WTC11 (cell line): ENCODE measurements around the gene CILP2.

Source experiments
- CBFB ChIP-seq: sonication (generic); formaldehyde crosslinking; IDR thresholded peaks from 2 replicates; pipeline ENCODE4 v1.8.1; 2022; ENCODE audit warnings: mild to moderate bottlenecking, low read depth, missing genetic modification reagents
- CREB1 ChIP-seq: sonication (generic); formaldehyde crosslinking; IDR thresholded peaks from 2 replicates; pipeline ENCODE4 v1.8.0; 2023; ENCODE audit warnings: mild to moderate bottlenecking, missing genetic modification reagents
- CTCF ChIP-seq: fragments of 200-600 bp; IDR thresholded peaks from 2 replicates; pipeline ENCODE4 v1.8.0; 2022; ENCODE audit warnings: antibody characterized with exemption
- HMGA2 ChIP-seq: fragments of 250-450 bp; sonication (Bioruptor Pico); IDR thresholded peaks from 2 replicates; pipeline ENCODE4 v1.4.0; 2021; ENCODE audit warnings: mild to moderate bottlenecking, moderate library complexity
- NFYB ChIP-seq: sonication (generic); formaldehyde crosslinking; conservative IDR thresholded peaks from 2 replicates; pipeline ENCODE4 v1.8.0; 2022; ENCODE audit warnings: low read depth, missing genetic modification reagents
- PRRX2 ChIP-seq: fragments of 250-450 bp; sonication (Bioruptor Pico); IDR thresholded peaks from 2 replicates; pipeline ENCODE4 v1.8.0; 2021; ENCODE audit warnings: mild to moderate bottlenecking
- SP1 ChIP-seq: sonication (generic); formaldehyde crosslinking; conservative IDR thresholded peaks from 2 replicates; pipeline ENCODE4 v1.8.1; 2022; ENCODE audit warnings: missing genetic modification reagents
- USF1 ChIP-seq: sonication (generic); formaldehyde crosslinking; IDR thresholded peaks from 2 replicates; pipeline ENCODE4 v1.8.0; 2022; ENCODE audit warnings: mild to moderate bottlenecking, missing genetic modification reagents
- TF ChIP-seq, protein P1 (sequence below): sonication (generic); formaldehyde crosslinking; IDR thresholded peaks from 2 replicates; pipeline ENCODE4 v1.8.1; 2022; ENCODE audit warnings: low read depth, missing genetic modification reagents, borderline replicate concordance

DNA sequence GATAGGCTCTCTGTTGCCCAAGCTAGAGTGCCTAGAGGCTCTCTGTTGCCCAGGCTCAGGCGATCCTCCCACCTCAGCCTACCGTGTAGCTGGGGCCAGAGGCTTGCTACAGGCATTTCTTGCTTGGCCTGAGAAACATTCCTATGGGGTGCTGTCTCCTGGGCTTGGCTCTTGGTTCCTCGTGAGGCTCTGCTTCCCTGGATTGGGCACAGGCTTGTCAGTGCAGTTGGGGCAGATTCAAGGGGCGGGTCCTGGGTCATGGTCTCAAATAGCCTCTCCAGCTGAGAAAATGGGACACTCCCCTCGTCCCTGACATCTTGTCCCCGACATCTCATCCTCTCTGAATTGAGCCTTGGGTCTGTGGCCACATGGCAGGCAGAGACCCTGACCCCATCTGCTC is 27.6 kb upstream of the CILP2 start:
- TF ChIP-seq HMGA2 = no peak
- TF ChIP-seq CTCF = no peak
- TF ChIP-seq NFYB = no peak
- no peak for TF ChIP-seq USF1
- no peak for TF ChIP-seq CBFB (CRISPR knock-in tag)
- no peak for TF ChIP-seq PRRX2
- no peak for TF ChIP-seq CREB1 (CRISPR knock-in tag)
- TF ChIP-seq, protein P1, sequence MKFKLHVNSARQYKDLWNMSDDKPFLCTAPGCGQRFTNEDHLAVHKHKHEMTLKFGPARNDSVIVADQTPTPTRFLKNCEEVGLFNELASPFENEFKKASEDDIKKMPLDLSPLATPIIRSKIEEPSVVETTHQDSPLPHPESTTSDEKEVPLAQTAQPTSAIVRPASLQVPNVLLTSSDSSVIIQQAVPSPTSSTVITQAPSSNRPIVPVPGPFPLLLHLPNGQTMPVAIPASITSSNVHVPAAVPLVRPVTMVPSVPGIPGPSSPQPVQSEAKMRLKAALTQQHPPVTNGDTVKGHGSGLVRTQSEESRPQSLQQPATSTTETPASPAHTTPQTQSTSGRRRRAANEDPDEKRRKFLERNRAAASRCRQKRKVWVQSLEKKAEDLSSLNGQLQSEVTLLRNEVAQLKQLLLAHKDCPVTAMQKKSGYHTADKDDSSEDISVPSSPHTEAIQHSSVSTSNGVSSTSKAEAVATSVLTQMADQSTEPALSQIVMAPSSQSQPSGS (CRISPR knock-in tag) = no peak
- TF ChIP-seq SP1 (CRISPR knock-in tag) = no peak
